Fibroblast of mammary gland (primary cell): ENCODE results near the gene ZC3H4.
A peak's percentile ranks its signal among the peaks of the same experiment; 100 is the strongest.
"Not testable (repeated sequence)": the region's sequence is repeated elsewhere in the genome, so short reads cannot be mapped to it uniquely, and the experiment has no call there.

Experiments used
- DNase-seq: peaks from one replicate; pipeline ENCODE4 v3.0.0-alpha.2; 2010; ENCODE audit warnings: low read depth
- H3K4me3 ChIP-seq: 2 replicates; pipeline ENCODE4 v1.5.1; 2011; ENCODE audit warnings: low read depth, mild to moderate bottlenecking, low read length, moderate library complexity; ENCODE audit not compliant: control insufficient read depth
- CTCF ChIP-seq: conservative IDR thresholded peaks from 2 replicates; pipeline ENCODE4 v1.5.1; 2011; ENCODE audit warnings: low read depth, low read length, inconsistent platforms; ENCODE audit not compliant: control insufficient read depth, insufficient read depth

Gene ZC3H4

GRCh38 chr19:47107953-47108746, 5.4 kb downstream of the ZC3H4 start:
- TF ChIP-seq CTCF, result no peak
- DNase-seq, result peak; percentile 49
- no peak overlapping the region for H3K4me3 ChIP-seq

- no peak overlapping the region for H3K4me3 ChIP-seq
- no peak for TF ChIP-seq CTCF
- peak; percentile 44 for DNase-seq
Measured at GRCh38 chr19:47107202-47107952, 6.2 kb downstream of the ZC3H4 start.

GRCh38 chr19:47106821-47107201, 6.8 kb downstream of the ZC3H4 start:
- no peak overlapping the region for H3K4me3 ChIP-seq
- TF ChIP-seq CTCF, result no peak
- DNase-seq, result peak; percentile 84

GRCh38 chr19:47105874-47106273, 7.7 kb downstream of the ZC3H4 start:
- no peak overlapping the region for H3K4me3 ChIP-seq
- no peak for TF ChIP-seq CTCF
- DNase-seq, result no peak

- H3K4me3 ChIP-seq, result no peak overlapping the region
- DNase-seq, result no peak
- TF ChIP-seq CTCF, result no peak
Measured at GRCh38 chr19:47104680-47105079, 8.9 kb downstream of the ZC3H4 start.

- DNase-seq, result no peak
- no peak for TF ChIP-seq CTCF
- no peak overlapping the region for H3K4me3 ChIP-seq
Measured at GRCh38 chr19:47102346-47103060, 11.1 kb downstream of the ZC3H4 start.

- DNase-seq, result not testable (repeated sequence)
Measured at GRCh38 chr19:47101116-47101515, 12.5 kb downstream of the ZC3H4 start.

More at GRCh38 chr19:47101116-47101515, 12.5 kb downstream of the ZC3H4 start:
- H3K4me3 ChIP-seq, result not testable (repeated sequence)
